Measurements from ENCODE around the gene DCHS1. TPM values are rescaled to one million over a fixed set of nuclear protein-coding genes. Genes with fewer than 3 reads are reported as not detected.

DCHS1 gene
- polyA plus RNA-seq, 1 experiment, result 8.7 TPM

DNA sequence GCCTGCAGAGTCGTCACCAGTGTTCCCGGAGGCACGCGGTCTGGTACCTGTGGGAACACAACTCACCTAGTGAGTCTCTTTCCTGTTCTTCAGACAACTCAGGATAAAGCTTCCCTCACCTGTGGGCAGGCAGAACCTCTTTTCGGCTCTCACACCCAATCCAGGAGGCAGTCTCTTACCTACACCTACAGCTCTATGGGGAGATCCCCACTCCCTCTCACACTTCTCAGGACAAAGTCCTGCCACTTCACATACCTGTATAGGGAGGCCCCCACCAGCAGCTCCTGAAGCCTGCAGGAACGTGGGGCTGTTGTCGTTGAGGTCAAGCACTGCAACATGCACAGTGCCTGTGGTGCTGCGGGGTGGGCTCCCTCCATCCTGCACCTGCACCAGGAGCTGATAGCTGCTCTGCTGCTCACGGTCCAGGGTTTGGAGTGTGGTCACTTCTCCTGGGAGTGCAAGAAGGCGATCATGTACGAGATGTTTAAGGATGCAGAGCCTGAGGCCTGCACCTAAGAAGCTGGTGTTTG is 24.2 kb downstream of the DCHS1 start:
- no peak for DNase-seq (ENCODE audit: low read depth, low spot score)
- H3K27me3 ChIP-seq (ENCODE audit: control insufficient read depth, insufficient read depth, low read length), result no peaks in the 10 kb centered on the region
- H3K4me3 ChIP-seq (ENCODE audit: low read depth, low read length), result no peak overlapping the region
- peaks cover 4% of the 10 kb centered on the region; the same call in 1 of the 2 replicates for H3K9me3 ChIP-seq (ENCODE audit: control insufficient read depth, insufficient read depth, low read length)
- CTCF ChIA-PET, result interaction anchor here (1.0 to 1.7 kb wide), 2 partner anchors 52 to 184 kb away, joined by 4 to 6 read pairs; partner anchors contain the start of gene MRPL17
- no peak overlapping the region for H3K27ac ChIP-seq (ENCODE audit: low read depth, low read length)
- TF ChIP-seq, protein P1, sequence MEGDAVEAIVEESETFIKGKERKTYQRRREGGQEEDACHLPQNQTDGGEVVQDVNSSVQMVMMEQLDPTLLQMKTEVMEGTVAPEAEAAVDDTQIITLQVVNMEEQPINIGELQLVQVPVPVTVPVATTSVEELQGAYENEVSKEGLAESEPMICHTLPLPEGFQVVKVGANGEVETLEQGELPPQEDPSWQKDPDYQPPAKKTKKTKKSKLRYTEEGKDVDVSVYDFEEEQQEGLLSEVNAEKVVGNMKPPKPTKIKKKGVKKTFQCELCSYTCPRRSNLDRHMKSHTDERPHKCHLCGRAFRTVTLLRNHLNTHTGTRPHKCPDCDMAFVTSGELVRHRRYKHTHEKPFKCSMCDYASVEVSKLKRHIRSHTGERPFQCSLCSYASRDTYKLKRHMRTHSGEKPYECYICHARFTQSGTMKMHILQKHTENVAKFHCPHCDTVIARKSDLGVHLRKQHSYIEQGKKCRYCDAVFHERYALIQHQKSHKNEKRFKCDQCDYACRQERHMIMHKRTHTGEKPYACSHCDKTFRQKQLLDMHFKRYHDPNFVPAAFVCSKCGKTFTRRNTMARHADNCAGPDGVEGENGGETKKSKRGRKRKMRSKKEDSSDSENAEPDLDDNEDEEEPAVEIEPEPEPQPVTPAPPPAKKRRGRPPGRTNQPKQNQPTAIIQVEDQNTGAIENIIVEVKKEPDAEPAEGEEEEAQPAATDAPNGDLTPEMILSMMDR (IDR thresholded peaks at IDR 0.05; ENCODE audit: low read depth, low read length), result no peak
- POLR2A ChIA-PET, result interaction anchor here (0.6 kb wide), 1 partner anchor 182 kb away, joined by 3 read pairs; no protein-coding TSS in a partner anchor

DNA sequence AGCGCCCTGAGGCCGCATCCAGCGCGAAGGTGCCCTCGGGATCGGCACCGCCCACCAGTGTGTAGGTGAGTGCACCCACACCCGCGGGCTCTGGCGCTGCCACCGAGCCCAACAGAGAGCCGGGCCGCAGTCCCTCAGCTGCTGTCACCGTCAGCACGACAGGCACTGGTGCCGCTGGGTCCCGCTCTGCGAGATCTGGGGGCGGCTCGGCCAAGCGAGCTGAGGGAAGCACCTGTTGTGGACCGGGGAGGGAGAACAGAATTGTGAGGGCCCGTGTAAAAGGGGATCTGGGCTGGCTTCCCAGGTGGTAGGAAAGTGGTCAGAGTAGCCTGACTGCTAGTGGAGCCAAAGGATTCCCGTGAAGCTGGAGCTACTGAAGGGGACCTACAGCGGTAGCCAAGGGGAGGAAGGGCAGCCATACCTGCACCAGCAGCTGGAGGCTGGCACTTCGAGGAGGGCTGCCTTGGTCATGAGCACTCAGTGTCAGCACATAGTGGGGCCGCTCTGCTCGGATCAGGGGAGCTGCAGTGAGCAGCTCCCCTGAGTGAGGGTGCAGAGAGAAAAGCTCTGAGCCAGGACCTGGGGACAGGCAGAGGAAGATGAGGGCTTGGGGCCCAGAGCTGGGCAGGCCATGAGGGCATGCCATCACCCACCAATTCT is 24.8 kb downstream of the DCHS1 start:
- peaks cover 4% of the 10 kb centered on the region; the same call in 1 of the 2 replicates for H3K9me3 ChIP-seq (ENCODE audit: control insufficient read depth, insufficient read depth, low read length)
- H3K4me3 ChIP-seq (ENCODE audit: low read depth, low read length), result no peak overlapping the region
- no peak overlapping the region for H3K27ac ChIP-seq (ENCODE audit: low read depth, low read length)
- POLR2A ChIA-PET, result no interaction called here
- CTCF ChIA-PET, result interaction anchor here (1.0 to 1.7 kb wide), 2 partner anchors 53 to 184 kb away, joined by 4 to 6 read pairs; partner anchors contain the start of gene MRPL17
- TF ChIP-seq, protein P1 (IDR thresholded peaks at IDR 0.05; ENCODE audit: low read depth, low read length), result no peak
- no peaks in the 10 kb centered on the region for H3K27me3 ChIP-seq (ENCODE audit: control insufficient read depth, insufficient read depth, low read length)
- no peak for DNase-seq (ENCODE audit: low read depth, low spot score)

DNA sequence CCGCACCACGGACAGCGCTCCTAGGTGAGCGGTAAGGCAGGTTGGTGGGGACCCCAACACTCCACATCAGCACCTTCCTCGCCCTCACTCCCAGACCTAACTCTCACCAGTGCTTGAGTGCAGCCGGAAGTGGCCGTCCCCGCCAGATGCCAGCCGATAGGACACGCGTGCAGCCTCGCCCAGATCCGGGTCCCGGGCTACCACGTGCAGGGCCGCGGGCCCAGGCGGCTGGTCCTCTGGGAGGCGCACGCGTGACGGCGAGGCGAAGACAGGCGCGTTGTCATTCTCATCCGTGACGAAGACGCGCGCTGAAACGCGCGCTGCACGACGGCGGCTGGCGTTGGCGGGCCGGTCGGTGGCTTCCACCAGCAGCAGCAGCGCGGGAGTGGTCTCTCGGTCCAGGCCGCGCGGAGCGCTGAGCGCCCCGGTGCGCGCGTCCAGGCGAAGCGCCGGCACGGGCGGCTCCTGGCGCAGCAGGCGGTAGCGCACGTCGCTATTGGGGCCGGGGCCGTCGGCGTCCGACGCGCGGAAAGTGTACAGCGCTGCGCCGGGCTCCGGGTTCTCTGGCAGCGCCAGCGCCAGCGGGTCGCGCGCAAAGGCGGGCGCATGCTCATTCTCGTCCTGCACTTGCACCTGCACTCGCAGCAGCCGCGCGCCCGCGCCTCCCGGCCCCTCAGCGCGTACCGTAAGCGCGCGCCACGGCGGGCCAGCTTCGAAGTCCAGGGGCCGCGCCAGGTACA is 25.5 kb downstream of the DCHS1 start:
- Histone ChIP-seq H3K27ac (ENCODE audit: low read depth, low read length) (no peak overlapping the region), H3K4me3 (ENCODE audit: low read depth, low read length) (no peak overlapping the region), H3K27me3 (ENCODE audit: control insufficient read depth, insufficient read depth, low read length) (no peaks in the 10 kb centered on the region), H3K9me3 (ENCODE audit: control insufficient read depth, insufficient read depth, low read length) (peaks cover 4% of the 10 kb centered on the region; the same call in 1 of the 2 replicates)
- TF ChIP-seq, protein P1 (IDR thresholded peaks at IDR 0.05; ENCODE audit: low read depth, low read length), result no peak
- no peak for DNase-seq (ENCODE audit: low read depth, low spot score)
- ChIA-PET POLR2A (no interaction called here), CTCF (interaction anchor here (1.0 kb wide), 1 partner anchor 183 kb away, joined by 4 read pairs; no protein-coding TSS in a partner anchor)

DNA sequence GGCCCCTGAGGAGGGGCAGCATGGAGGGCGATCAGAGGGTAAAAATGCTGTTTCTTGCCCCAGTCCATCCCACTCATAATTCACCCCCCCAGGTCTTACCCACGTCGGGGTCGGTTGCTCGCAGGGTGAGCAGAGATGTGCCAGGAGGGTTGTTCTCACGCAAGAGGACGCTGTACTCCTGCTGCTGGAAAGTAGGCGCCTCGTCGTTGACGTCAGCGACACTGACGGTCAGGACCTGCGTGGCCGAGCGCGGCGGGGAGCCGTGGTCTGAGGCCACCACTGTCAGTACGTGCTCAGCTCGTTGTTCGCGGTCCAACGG is 26.1 kb downstream of the DCHS1 start:
- no peak for DNase-seq (ENCODE audit: low read depth, low spot score)
- Histone ChIP-seq H3K27ac (ENCODE audit: low read depth, low read length) (no peak overlapping the region), H3K4me3 (ENCODE audit: low read depth, low read length) (no peak overlapping the region), H3K9me3 (ENCODE audit: control insufficient read depth, insufficient read depth, low read length) (peaks cover 4% of the 10 kb centered on the region; the same call in 1 of the 2 replicates), H3K27me3 (ENCODE audit: control insufficient read depth, insufficient read depth, low read length) (no peaks in the 10 kb centered on the region)
- ChIA-PET POLR2A (no interaction called here), CTCF (no interaction called here)
- TF ChIP-seq, protein P1 (IDR thresholded peaks at IDR 0.05; ENCODE audit: low read depth, low read length), result no peak

DNA sequence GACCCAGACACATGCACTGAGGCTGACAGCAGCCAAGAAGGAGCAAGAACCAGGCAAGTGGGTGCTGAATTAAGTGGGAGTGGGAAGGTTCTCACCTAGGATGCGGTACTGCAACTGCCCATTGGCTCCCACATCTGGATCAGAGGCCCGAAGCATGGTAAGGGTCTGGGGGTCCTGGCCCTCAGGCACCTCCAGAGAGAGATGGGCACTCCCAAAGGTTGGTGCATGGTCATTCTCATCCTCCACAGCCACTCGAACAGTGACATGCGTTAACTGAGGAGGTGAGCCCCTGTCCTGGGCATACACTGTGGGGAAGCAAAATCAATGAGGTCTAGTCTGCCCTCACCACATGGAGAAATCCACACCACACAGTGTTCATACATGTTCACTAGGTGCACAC is 27.1 kb downstream of the DCHS1 start:
- Histone ChIP-seq H3K9me3 (ENCODE audit: control insufficient read depth, insufficient read depth, low read length) (peaks cover 4% of the 10 kb centered on the region; the same call in 1 of the 2 replicates), H3K27me3 (ENCODE audit: control insufficient read depth, insufficient read depth, low read length) (no peaks in the 10 kb centered on the region), H3K4me3 (ENCODE audit: low read depth, low read length) (no peak overlapping the region), H3K27ac (ENCODE audit: low read depth, low read length) (no peak overlapping the region)
- CTCF ChIA-PET, result interaction anchor here (0.7 kb wide), 1 partner anchor 79 kb away, joined by 3 read pairs; no protein-coding TSS in a partner anchor
- no peak for DNase-seq (ENCODE audit: low read depth, low spot score)
- POLR2A ChIA-PET, result no interaction called here
- TF ChIP-seq, protein P1 (IDR thresholded peaks at IDR 0.05; ENCODE audit: low read depth, low read length), result no peak

Data from AG04450 (cell line).